GM21717 (cell line): ENCODE measurements around the gene ZFHX3.

Experiments used
- ATAC-seq: cut with Tn5 transposase; IDR thresholded peaks from one replicate; pipeline ENCODE4 v1.9.1; 2021; ENCODE audit warnings: mild to moderate bottlenecking, moderate library complexity; ENCODE audit not compliant: unreplicated experiment

The ZFHX3 gene

GRCh38 chr16:72854267-72854959 is 193.5 kb downstream of the ZFHX3 start:
- ATAC-seq: no peak

- no peak for ATAC-seq
These were observed 194.2 kb downstream of the ZFHX3 start for GRCh38 chr16:72853575-72854266.

GRCh38 chr16:72852421-72852820 is 195.5 kb downstream of the ZFHX3 start:
- no peak for ATAC-seq

GRCh38 chr16:72850853-72851252 is 197.1 kb downstream of the ZFHX3 start:
- no peak for ATAC-seq

GRCh38 chr16:72850021-72850420 is 197.9 kb downstream of the ZFHX3 start:
- ATAC-seq: no peak

GRCh38 chr16:72848759-72849664 is 198.9 kb downstream of the ZFHX3 start:
- ATAC-seq: no peak

- ATAC-seq: no peak
These were observed 199.9 kb downstream of the ZFHX3 start for GRCh38 chr16:72848028-72848400.

- no peak for ATAC-seq
These were observed 200.5 kb downstream of the ZFHX3 start for GRCh38 chr16:72847187-72848027.

- ATAC-seq: no peak
These were observed 201.3 kb downstream of the ZFHX3 start for GRCh38 chr16:72846594-72846993.

GRCh38 chr16:72845322-72846020 is 202.5 kb downstream of the ZFHX3 start:
- ATAC-seq: no peak

- ATAC-seq: no peak
These were observed 203.6 kb downstream of the ZFHX3 start for GRCh38 chr16:72844225-72844920.

- no peak for ATAC-seq
These were observed 206.4 kb downstream of the ZFHX3 start for GRCh38 chr16:72841506-72841905.

GRCh38 chr16:72840631-72841381 is 207.1 kb downstream of the ZFHX3 start:
- ATAC-seq: no peak

- ATAC-seq: no peak
These were observed 209.0 kb downstream of the ZFHX3 start for GRCh38 chr16:72838951-72839350.

- no peak for ATAC-seq
These were observed 209.4 kb downstream of the ZFHX3 start for GRCh38 chr16:72838586-72838910.

- no peak for ATAC-seq
These were observed 209.9 kb downstream of the ZFHX3 start for GRCh38 chr16:72837846-72838585.

GRCh38 chr16:72836985-72837384 is 210.9 kb downstream of the ZFHX3 start:
- ATAC-seq: no peak

- ATAC-seq: no peak
These were observed 211.7 kb downstream of the ZFHX3 start for GRCh38 chr16:72836181-72836580.
